Spleen (tissue), 7 donors: Measurements from ENCODE around the gene PREB.

Experiments used
- POLR2A ChIP-seq, 3 donors: fragments of 450-650 bp; IDR thresholded peaks; one replicate each; pipeline ENCODE4 v1.5.1; 2017; ENCODE audit warnings: antibody characterized with exemption in 3 of 3, mild to moderate bottlenecking in 1 of 3
- POLR2AphosphoS5 ChIP-seq, 3 donors: sonication (generic); formaldehyde crosslinking; IDR thresholded peaks; one replicate each; pipeline ENCODE4 v1.5.1; 2017; ENCODE audit warnings: antibody characterized with exemption in 3 of 3
- TF ChIP-seq, protein P1 (sequence below), 11 experiments: fragments of 200-600 bp in 7 of 11; fragments of 450-650 bp in 4 of 11; sonication (generic) in 4 of 11; IDR thresholded peaks in 8 of 11; conservative IDR thresholded peaks in 3 of 11; 1 replicate in 7 of 11; 2 replicates in 4 of 11; pipeline versions ENCODE4 v1.4.0 to v1.8.0; 2016 to 2021; ENCODE audit warnings: antibody characterized with exemption in 11 of 11, inconsistent platforms in 4 of 11, mild to moderate bottlenecking in 1 of 11
- donor health status: DM: no; HTN: no; CAD: no; lungs with moderate emphysema.
- donor health status: DM: no; HTN: no; CAD: no.
- donor health status: DM: no; HTN: no; CAD: no.

DNA sequence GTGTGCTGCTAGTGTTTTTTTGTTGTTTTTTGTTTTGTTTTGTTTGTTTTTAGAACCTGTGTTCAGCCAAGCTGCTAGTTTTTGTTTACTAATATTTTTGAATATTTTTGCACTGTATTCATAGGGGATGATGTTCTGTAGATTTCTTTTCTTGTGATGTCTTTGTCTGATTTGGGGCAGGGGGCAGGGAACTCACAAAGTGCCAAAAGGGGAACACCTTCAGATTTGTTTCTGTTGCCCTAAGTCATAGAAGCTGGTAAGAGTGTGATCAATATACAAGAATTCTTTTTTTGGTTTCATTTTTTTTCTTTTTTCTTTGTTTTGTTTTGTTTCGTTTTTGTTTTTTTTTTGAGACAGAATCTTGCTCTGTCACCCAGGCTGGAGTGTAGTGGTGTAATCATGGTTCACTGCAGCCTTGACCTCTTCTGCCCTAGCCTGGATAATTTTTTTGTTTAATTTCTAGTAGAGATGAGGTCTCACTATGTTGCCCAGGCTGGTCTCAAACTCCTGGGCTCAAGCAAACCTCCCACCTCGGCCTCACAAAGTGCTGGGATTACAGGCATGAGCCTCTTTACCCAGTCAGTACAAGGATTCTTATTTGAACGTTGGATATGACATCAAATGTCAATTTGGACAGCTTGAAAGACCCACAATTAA is 45.0 kb upstream of the PREB start:
- TF ChIP-seq, protein P1, sequence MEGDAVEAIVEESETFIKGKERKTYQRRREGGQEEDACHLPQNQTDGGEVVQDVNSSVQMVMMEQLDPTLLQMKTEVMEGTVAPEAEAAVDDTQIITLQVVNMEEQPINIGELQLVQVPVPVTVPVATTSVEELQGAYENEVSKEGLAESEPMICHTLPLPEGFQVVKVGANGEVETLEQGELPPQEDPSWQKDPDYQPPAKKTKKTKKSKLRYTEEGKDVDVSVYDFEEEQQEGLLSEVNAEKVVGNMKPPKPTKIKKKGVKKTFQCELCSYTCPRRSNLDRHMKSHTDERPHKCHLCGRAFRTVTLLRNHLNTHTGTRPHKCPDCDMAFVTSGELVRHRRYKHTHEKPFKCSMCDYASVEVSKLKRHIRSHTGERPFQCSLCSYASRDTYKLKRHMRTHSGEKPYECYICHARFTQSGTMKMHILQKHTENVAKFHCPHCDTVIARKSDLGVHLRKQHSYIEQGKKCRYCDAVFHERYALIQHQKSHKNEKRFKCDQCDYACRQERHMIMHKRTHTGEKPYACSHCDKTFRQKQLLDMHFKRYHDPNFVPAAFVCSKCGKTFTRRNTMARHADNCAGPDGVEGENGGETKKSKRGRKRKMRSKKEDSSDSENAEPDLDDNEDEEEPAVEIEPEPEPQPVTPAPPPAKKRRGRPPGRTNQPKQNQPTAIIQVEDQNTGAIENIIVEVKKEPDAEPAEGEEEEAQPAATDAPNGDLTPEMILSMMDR (IDR thresholded peaks at IDR 0.05 in 8 of 11, conservative IDR thresholded peaks at IDR 0.05 in 3 of 11), result no peak
- TF ChIP-seq POLR2AphosphoS5 (IDR thresholded peaks at IDR 0.05) (no peak), POLR2A (IDR thresholded peaks at IDR 0.05) (no peak)
